ENCODE data around the gene SORCS2. TPM values are rescaled to one million over a fixed set of nuclear protein-coding genes. Genes with fewer than 3 reads are reported as not detected.
A peak's percentile ranks its signal among the peaks of the same experiment; 100 is the strongest.

Gene SORCS2
- total and polyA plus RNA-seq, 2 donors: 2.2 to 2.7 TPM

DNA sequence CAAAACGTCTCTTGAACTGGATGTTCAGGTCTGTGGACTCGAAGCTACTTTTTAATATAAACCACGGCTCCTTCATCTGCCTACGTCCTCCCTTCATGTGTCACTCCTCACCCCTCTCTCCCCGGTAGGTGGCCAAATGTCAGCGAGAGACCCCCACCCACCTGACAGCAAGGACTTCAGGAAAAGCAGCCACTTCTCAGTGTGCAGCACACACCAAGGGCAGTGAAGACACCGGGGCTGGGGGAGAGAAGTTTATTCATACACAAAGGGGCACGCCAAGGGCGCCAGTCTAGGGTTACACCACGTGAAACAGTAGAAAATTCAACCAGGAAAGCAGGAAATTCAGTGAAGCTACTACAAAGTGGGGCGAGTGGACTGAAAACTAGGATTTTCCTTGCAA, 566.1 kb downstream of the SORCS2 start:
- H3K9me3 ChIP-seq (ENCODE audit: control insufficient read depth in 2 of 2, insufficient read depth in 1 of 2, low read length in 1 of 2): no peaks in the 10 kb centered on the region
- H3K4me3 ChIP-seq (ENCODE audit: low read length in 2 of 2): no peak overlapping the region
- no peaks in the 10 kb centered on the region for H3K36me3 ChIP-seq (ENCODE audit: control insufficient read depth in 2 of 2, insufficient read depth in 2 of 2, low read length in 1 of 2)
- H3K27ac ChIP-seq (ENCODE audit: low read depth in 1 of 2, low read length in 1 of 2): no peak overlapping the region
- peaks cover 0 to 3% of the 10 kb centered on the region in 2 donors for H3K27me3 ChIP-seq (ENCODE audit: control insufficient read depth in 2 of 2, insufficient read depth in 1 of 2, low read length in 1 of 2)
- 86% methylated on average over 11 of the region's 11 CpGs for WGBS
- DNase-seq (ENCODE audit: low read depth in 6 of 9, low spot score in 9 of 9): no peak
- no peaks in the 10 kb centered on the region for H3K4me1 ChIP-seq (ENCODE audit: control insufficient read depth in 2 of 2, insufficient read depth in 2 of 2, low read length in 2 of 2)

DNA sequence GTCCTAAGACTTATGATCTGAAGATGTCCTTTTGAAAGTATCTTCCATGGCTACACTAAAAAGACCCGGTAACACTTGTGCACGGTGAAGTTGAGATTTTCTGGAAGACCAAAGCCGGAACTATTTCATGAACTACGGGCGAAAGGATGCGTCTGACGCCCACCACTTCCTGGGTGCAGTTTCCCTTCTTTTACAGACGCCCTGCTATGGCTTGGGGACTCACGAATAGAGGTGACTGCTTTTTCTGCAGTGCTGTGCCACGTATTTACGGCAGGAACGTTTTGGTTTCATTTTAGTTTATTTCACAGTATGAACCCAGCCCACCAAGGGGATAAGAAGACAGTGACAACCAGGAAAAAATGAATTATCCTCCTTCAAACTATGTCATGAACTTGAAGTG, 566.9 kb downstream of the SORCS2 start:
- Histone ChIP-seq H3K9me3 (ENCODE audit: control insufficient read depth in 2 of 2, insufficient read depth in 1 of 2, low read length in 1 of 2) (no peaks in the 10 kb centered on the region), H3K4me1 (ENCODE audit: control insufficient read depth in 2 of 2, insufficient read depth in 2 of 2, low read length in 2 of 2) (no peaks in the 10 kb centered on the region)

DNA sequence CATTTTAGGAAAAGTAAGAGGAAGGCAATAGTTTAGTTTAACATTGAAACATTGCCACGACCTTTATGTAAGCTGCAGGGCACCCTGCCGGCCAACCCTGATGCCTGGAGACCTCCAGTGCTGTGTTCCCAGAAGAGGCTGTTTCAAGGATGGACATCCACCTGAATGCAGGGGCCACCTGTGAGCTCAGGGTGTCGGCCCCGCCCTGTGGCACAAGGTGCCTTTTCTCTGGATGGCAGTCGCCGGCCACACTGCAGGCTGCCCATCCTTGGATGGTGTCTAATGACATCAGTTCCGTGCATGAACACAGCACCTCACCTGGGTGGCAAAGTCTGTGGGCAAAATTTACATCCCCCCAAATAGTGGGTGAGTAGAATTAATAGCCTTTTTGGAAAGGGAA, 567.3 kb downstream of the SORCS2 start:
- WGBS: 92% methylated on average over 7 of the region's 7 CpGs
- Histone ChIP-seq H3K27ac (ENCODE audit: low read depth in 1 of 2, low read length in 1 of 2) (peak overlapping the region; percentile 18 to 64), H3K9me3 (ENCODE audit: control insufficient read depth in 2 of 2, insufficient read depth in 1 of 2, low read length in 1 of 2) (no peaks in the 10 kb centered on the region), H3K4me1 (ENCODE audit: control insufficient read depth in 2 of 2, insufficient read depth in 2 of 2, low read length in 2 of 2) (no peaks in the 10 kb centered on the region), H3K27me3 (ENCODE audit: control insufficient read depth in 2 of 2, insufficient read depth in 1 of 2, low read length in 1 of 2) (peaks cover 0 to 3% of the 10 kb centered on the region in 2 donors), H3K36me3 (ENCODE audit: control insufficient read depth in 2 of 2, insufficient read depth in 2 of 2, low read length in 1 of 2) (no peaks in the 10 kb centered on the region), H3K4me3 (ENCODE audit: low read length in 2 of 2) (no peak overlapping the region)
- DNase-seq (ENCODE audit: low read depth in 6 of 9, low spot score in 9 of 9): no peak

More for the DNA sequence above, 566.9 kb downstream of the SORCS2 start:
- peak overlapping the region in 1 of 2 donors; percentile 18 for H3K27ac ChIP-seq (ENCODE audit: low read depth in 1 of 2, low read length in 1 of 2)
- WGBS: 72% methylated on average over 12 of the region's 12 CpGs
- DNase-seq (ENCODE audit: low read depth in 6 of 9, low spot score in 9 of 9): peak in 3 of 9 donors; percentile 7 to 54 (median 15)
- peaks cover 0 to 3% of the 10 kb centered on the region in 2 donors for H3K27me3 ChIP-seq (ENCODE audit: control insufficient read depth in 2 of 2, insufficient read depth in 1 of 2, low read length in 1 of 2)
- H3K36me3 ChIP-seq (ENCODE audit: control insufficient read depth in 2 of 2, insufficient read depth in 2 of 2, low read length in 1 of 2): no peaks in the 10 kb centered on the region
- no peak overlapping the region for H3K4me3 ChIP-seq (ENCODE audit: low read length in 2 of 2)

DNA sequence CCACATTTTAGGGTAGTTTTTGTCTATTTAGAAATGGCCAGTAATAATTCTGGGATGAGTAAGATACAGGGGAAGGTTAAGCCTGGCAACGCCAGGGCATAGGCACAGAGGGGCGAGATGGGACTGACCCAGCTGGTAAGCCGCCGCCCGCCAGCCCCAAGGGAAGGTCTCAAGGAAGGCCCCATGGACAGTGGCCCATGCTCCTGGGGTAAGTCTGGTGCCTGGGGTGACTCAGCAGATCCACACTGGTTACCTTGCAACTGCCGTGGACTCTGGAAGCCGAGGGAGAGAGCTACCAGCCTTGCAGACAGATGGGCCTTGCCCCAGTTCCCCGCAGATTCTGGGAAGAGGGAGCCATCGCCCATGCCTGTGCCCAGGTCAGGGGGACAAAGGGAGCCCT, 567.9 kb downstream of the SORCS2 start:
- Histone ChIP-seq H3K4me1 (ENCODE audit: control insufficient read depth in 2 of 2, insufficient read depth in 2 of 2, low read length in 2 of 2) (no peaks in the 10 kb centered on the region), H3K27ac (ENCODE audit: low read depth in 1 of 2, low read length in 1 of 2) (no peak overlapping the region), H3K4me3 (ENCODE audit: low read length in 2 of 2) (no peak overlapping the region), H3K27me3 (ENCODE audit: control insufficient read depth in 2 of 2, insufficient read depth in 1 of 2, low read length in 1 of 2) (peaks cover 0 to 3% of the 10 kb centered on the region in 2 donors), H3K36me3 (ENCODE audit: control insufficient read depth in 2 of 2, insufficient read depth in 2 of 2, low read length in 1 of 2) (no peaks in the 10 kb centered on the region), H3K9me3 (ENCODE audit: control insufficient read depth in 2 of 2, insufficient read depth in 1 of 2, low read length in 1 of 2) (no peaks in the 10 kb centered on the region)
- 76% methylated on average over 9 of the region's 9 CpGs for WGBS
- no peak for DNase-seq (ENCODE audit: low read depth in 6 of 9, low spot score in 9 of 9)

DNA sequence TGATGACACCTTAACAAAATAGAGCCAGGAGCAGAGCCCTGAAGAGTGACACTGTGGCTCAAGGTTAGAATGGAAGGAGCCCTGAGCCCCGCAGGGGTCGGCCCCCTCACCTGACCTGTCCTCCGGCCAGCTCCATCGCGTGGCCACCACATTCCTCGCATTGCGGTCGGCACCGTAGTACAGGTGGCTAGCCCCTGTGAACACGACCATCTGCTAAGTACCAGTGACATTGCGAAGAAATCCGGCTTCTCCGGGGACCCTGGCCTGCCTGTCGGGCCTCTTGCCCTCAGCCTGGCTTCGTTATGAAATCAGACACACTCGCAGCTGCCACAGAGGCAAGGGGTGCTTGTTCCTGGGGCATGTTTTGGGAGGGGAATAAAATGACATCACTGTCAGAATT, 568.4 kb downstream of the SORCS2 start:
- H3K27me3 ChIP-seq (ENCODE audit: control insufficient read depth in 2 of 2, insufficient read depth in 1 of 2, low read length in 1 of 2): peaks cover 0 to 3% of the 10 kb centered on the region in 2 donors
- WGBS: 93% methylated on average over 16 of the region's 16 CpGs
- H3K4me3 ChIP-seq (ENCODE audit: low read length in 2 of 2): no peak overlapping the region
- no peaks in the 10 kb centered on the region for H3K9me3 ChIP-seq (ENCODE audit: control insufficient read depth in 2 of 2, insufficient read depth in 1 of 2, low read length in 1 of 2)
- no peaks in the 10 kb centered on the region for H3K36me3 ChIP-seq (ENCODE audit: control insufficient read depth in 2 of 2, insufficient read depth in 2 of 2, low read length in 1 of 2)
- H3K27ac ChIP-seq (ENCODE audit: low read depth in 1 of 2, low read length in 1 of 2): no peak overlapping the region
- H3K4me1 ChIP-seq (ENCODE audit: control insufficient read depth in 2 of 2, insufficient read depth in 2 of 2, low read length in 2 of 2): no peaks in the 10 kb centered on the region
- no peak for DNase-seq (ENCODE audit: low read depth in 6 of 9, low spot score in 9 of 9)

DNA sequence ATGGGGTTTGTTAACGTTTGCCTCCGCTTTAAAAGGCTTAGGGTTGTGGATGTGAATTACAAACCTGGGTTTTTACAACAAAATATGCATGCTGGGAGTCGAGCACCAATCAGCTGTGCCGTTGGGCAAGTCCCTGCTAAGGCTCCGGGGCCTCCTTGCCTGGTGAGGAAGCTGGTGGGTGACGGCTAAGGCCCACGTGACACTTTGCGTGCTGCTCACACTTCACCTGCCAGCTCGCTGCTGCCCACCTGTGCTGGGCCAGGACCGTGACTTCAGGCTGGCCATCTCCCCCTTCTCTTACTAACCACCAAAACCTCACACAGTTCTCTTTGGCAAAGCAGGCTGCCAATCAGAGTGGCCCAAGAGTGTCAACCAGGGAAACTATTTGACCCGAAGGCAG, 569.0 kb downstream of the SORCS2 start:
- WGBS: 89% methylated on average over 11 of the region's 11 CpGs
- peaks cover 0 to 3% of the 10 kb centered on the region in 2 donors for H3K27me3 ChIP-seq (ENCODE audit: control insufficient read depth in 2 of 2, insufficient read depth in 1 of 2, low read length in 1 of 2)
- H3K36me3 ChIP-seq (ENCODE audit: control insufficient read depth in 2 of 2, insufficient read depth in 2 of 2, low read length in 1 of 2): no peaks in the 10 kb centered on the region
- no peak overlapping the region for H3K27ac ChIP-seq (ENCODE audit: low read depth in 1 of 2, low read length in 1 of 2)
- no peaks in the 10 kb centered on the region for H3K4me1 ChIP-seq (ENCODE audit: control insufficient read depth in 2 of 2, insufficient read depth in 2 of 2, low read length in 2 of 2)
- H3K9me3 ChIP-seq (ENCODE audit: control insufficient read depth in 2 of 2, insufficient read depth in 1 of 2, low read length in 1 of 2): no peaks in the 10 kb centered on the region
- no peak for DNase-seq (ENCODE audit: low read depth in 6 of 9, low spot score in 9 of 9)
- H3K4me3 ChIP-seq (ENCODE audit: low read length in 2 of 2): no peak overlapping the region

DNA sequence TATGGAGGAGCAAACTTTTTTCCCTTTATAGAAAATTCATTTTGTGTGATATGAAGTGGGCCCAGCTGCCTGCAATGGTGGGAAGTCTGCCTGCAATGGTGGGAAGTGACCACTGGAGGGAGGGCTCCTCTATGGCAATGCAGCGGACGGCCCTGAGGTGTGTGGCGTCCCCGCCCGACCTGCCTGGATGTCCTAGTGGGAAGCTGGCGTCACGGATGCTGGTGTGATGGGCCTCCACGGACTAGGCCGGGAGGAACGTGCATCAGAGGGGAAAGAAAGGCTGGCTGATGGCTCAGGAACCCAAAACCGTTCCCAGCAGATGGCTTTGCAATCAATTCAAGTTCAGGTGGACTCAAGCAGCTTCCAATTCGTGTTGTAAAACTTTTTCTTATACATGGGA, 569.4 kb downstream of the SORCS2 start:
- Histone ChIP-seq H3K4me1 (ENCODE audit: control insufficient read depth in 2 of 2, insufficient read depth in 2 of 2, low read length in 2 of 2) (no peaks in the 10 kb centered on the region), H3K36me3 (ENCODE audit: control insufficient read depth in 2 of 2, insufficient read depth in 2 of 2, low read length in 1 of 2) (no peaks in the 10 kb centered on the region), H3K4me3 (ENCODE audit: low read length in 2 of 2) (no peak overlapping the region), H3K9me3 (ENCODE audit: control insufficient read depth in 2 of 2, insufficient read depth in 1 of 2, low read length in 1 of 2) (no peaks in the 10 kb centered on the region), H3K27me3 (ENCODE audit: control insufficient read depth in 2 of 2, insufficient read depth in 1 of 2, low read length in 1 of 2) (peaks cover 0 to 3% of the 10 kb centered on the region in 2 donors), H3K27ac (ENCODE audit: low read depth in 1 of 2, low read length in 1 of 2) (no peak overlapping the region)
- 24% methylated on average over 12 of the region's 12 CpGs for WGBS
- DNase-seq (ENCODE audit: low read depth in 6 of 9, low spot score in 9 of 9): peak in 2 of 9 donors; percentile 13 to 17

DNA sequence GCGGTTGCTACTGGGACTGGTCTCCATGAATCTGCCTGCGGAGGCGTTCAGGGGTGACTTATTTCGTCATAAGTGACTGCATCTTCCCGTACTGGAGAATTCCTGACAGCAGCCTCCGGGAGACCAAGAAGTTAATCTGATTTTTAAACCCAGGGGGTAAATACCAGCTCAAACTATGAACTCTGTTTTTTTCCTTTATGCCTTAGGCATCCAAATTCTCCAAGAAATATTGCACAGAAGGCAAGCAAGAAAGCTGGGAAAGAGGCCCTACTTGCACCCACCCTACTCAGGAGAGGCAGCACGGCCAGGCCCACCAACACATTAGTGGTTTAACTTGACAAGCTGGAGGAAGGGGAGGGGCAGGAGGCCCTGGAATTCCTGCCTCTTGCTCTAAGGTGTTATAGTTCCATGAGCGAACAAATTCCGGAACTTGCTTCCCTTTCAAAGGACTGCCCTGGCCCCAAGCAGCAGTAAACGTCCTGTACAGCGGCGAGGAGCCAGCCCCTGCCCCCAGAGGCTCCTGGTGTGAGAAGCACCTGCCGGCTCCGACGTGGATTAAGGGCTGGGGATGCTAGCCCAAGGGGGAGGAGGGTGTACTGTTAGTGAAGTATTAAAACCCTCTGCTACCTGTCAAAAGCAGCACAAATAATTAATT, 570.2 kb downstream of the SORCS2 start:
- no peaks in the 10 kb centered on the region for H3K36me3 ChIP-seq (ENCODE audit: control insufficient read depth in 2 of 2, insufficient read depth in 2 of 2, low read length in 1 of 2)
- WGBS: 78% methylated on average over 15 of the region's 15 CpGs

DNA sequence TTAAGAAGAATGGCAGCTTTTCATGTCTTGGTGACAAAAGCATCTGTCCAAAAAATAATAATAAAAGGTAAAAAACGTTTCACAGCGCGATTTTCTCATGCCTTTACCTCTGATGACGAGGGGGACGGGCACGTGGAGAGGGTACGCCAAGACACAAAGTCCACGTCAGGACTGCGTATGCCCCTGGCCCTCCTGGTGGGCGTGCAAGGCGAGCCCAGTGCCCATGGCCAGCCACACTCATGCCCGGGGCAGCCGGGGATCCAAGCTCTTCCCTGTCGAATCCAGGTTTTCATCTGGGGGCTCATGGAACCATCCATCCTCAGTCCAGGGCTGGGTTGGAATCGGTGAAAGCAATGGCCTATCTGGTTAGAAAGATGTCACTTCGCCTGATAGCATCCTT, 570.8 kb downstream of the SORCS2 start:
- H3K4me3 ChIP-seq (ENCODE audit: low read length in 2 of 2): no peak overlapping the region
- DNase-seq (ENCODE audit: low read depth in 6 of 9, low spot score in 9 of 9): no peak
- H3K9me3 ChIP-seq (ENCODE audit: control insufficient read depth in 2 of 2, insufficient read depth in 1 of 2, low read length in 1 of 2): no peaks in the 10 kb centered on the region
- H3K27me3 ChIP-seq (ENCODE audit: control insufficient read depth in 2 of 2, insufficient read depth in 1 of 2, low read length in 1 of 2): peaks cover 0 to 3% of the 10 kb centered on the region in 2 donors
- H3K27ac ChIP-seq (ENCODE audit: low read depth in 1 of 2, low read length in 1 of 2): no peak overlapping the region
- H3K36me3 ChIP-seq (ENCODE audit: control insufficient read depth in 2 of 2, insufficient read depth in 2 of 2, low read length in 1 of 2): no peaks in the 10 kb centered on the region
- 95% methylated on average over 16 of the region's 16 CpGs for WGBS
- no peaks in the 10 kb centered on the region for H3K4me1 ChIP-seq (ENCODE audit: control insufficient read depth in 2 of 2, insufficient read depth in 2 of 2, low read length in 2 of 2)

More for the DNA sequence above, 570.2 kb downstream of the SORCS2 start:
- no peaks in the 10 kb centered on the region for H3K9me3 ChIP-seq (ENCODE audit: control insufficient read depth in 2 of 2, insufficient read depth in 1 of 2, low read length in 1 of 2)
- H3K4me3 ChIP-seq (ENCODE audit: low read length in 2 of 2): no peak overlapping the region
- no peak overlapping the region for H3K27ac ChIP-seq (ENCODE audit: low read depth in 1 of 2, low read length in 1 of 2)
- H3K4me1 ChIP-seq (ENCODE audit: control insufficient read depth in 2 of 2, insufficient read depth in 2 of 2, low read length in 2 of 2): no peaks in the 10 kb centered on the region
- H3K27me3 ChIP-seq (ENCODE audit: control insufficient read depth in 2 of 2, insufficient read depth in 1 of 2, low read length in 1 of 2): peaks cover 0 to 3% of the 10 kb centered on the region in 2 donors
- DNase-seq (ENCODE audit: low read depth in 6 of 9, low spot score in 9 of 9): no peak

Measured in thymus (tissue), 11 donors.